ENCODE measurements around the gene ABCB6.

DNA sequence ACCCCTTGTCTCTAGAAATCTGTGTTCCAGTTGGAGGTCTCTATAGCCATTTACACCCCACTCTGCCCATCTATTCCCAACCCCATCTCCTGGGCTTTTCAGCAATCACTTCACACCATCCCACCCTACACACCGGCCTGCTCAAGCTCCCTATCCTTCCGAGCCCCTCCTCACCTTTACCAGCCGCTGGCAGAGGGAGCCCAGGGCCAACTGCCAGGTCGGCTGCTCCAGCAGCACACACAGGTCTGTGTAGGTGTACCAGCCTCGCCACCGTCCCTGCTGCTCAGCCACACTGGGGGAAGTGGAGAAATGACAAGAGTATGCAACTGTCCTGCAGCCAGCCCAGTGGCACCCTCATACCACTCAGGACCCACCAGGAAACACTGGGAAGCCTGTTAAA is 45.6 kb downstream of the ABCB6 start:
- TF ChIP-seq POU5F1 (IDR thresholded peaks at IDR 0.05; ENCODE audit: low read depth, low read length) = no peak
- TF ChIP-seq, protein P1, sequence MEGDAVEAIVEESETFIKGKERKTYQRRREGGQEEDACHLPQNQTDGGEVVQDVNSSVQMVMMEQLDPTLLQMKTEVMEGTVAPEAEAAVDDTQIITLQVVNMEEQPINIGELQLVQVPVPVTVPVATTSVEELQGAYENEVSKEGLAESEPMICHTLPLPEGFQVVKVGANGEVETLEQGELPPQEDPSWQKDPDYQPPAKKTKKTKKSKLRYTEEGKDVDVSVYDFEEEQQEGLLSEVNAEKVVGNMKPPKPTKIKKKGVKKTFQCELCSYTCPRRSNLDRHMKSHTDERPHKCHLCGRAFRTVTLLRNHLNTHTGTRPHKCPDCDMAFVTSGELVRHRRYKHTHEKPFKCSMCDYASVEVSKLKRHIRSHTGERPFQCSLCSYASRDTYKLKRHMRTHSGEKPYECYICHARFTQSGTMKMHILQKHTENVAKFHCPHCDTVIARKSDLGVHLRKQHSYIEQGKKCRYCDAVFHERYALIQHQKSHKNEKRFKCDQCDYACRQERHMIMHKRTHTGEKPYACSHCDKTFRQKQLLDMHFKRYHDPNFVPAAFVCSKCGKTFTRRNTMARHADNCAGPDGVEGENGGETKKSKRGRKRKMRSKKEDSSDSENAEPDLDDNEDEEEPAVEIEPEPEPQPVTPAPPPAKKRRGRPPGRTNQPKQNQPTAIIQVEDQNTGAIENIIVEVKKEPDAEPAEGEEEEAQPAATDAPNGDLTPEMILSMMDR (IDR thresholded peaks at IDR 0.05; ENCODE audit: control extremely low read depth in 1 of 3, insufficient read depth in 1 of 3, low read depth in 1 of 3, low read length in 3 of 3) = no peak
- no peak for TF ChIP-seq EZH2 (IDR thresholded peaks at IDR 0.05; ENCODE audit: low read depth, low read length, severe bottlenecking)
- TF ChIP-seq, protein P2, sequence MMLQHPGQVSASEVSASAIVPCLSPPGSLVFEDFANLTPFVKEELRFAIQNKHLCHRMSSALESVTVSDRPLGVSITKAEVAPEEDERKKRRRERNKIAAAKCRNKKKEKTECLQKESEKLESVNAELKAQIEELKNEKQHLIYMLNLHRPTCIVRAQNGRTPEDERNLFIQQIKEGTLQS (IDR thresholded peaks at IDR 0.05; ENCODE audit: insufficient read depth, low read depth, low read length) = no peak
- TF ChIP-seq RNF2 (IDR thresholded peaks at IDR 0.05; ENCODE audit: borderline replicate concordance, low read depth, low read length, missing control alignments, poor library complexity, severe bottlenecking) = no peak
- no peak for TF ChIP-seq SP1 (IDR thresholded peaks at IDR 0.05; ENCODE audit: low read depth, low read length)
- no peak for TF ChIP-seq POLR2A (IDR thresholded peaks at IDR 0.05; ENCODE audit: control extremely low read depth in 1 of 2, low read depth in 2 of 2, low read length in 2 of 2)
- no peak for TF ChIP-seq CTBP2 (IDR thresholded peaks at IDR 0.05; ENCODE audit: borderline replicate concordance, insufficient read depth, insufficient read length, low read length)
- no peak for TF ChIP-seq EP300 (IDR thresholded peaks at IDR 0.05; ENCODE audit: borderline replicate concordance in 1 of 2, low read depth in 2 of 2, low read length in 2 of 2)
- TF ChIP-seq, protein P3, sequence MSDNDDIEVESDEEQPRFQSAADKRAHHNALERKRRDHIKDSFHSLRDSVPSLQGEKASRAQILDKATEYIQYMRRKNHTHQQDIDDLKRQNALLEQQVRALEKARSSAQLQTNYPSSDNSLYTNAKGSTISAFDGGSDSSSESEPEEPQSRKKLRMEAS (IDR thresholded peaks at IDR 0.05) = no peak
- TF ChIP-seq SRF (IDR thresholded peaks at IDR 0.05; ENCODE audit: low read depth, low read length) = no peak

All from H1 (cell line).